Psoas muscle (tissue), 8 donors: Measurements from ENCODE around the gene MATN1. TPM values are rescaled to one million over a fixed set of nuclear protein-coding genes. Genes with fewer than 3 reads are reported as not detected.
A peak's percentile ranks its signal among the peaks of the same experiment; 100 is the strongest.

Experiments
- ATAC-seq, 4 donors: fragments of 200-7000 bp; cut with Tn5 transposase; one replicate each; pipeline ENCODE4 v1.9.1; 2020; ENCODE audit warnings: moderate library complexity in 3 of 4, mild to moderate bottlenecking in 2 of 4
- DNase-seq, 2 donors: peaks; one replicate each; pipeline ENCODE4 v3.0.0-alpha.2; 2020
- H3K27ac ChIP-seq: fragments of 200-600 bp; one replicate; pipeline ENCODE4 v1.8.0; 2022
- H3K27me3 ChIP-seq, 3 donors: fragments of 200-600 bp in 1 of 3; one replicate each; pipeline versions ENCODE4 v1.6.1 to v1.8.0; 2013 to 2022; ENCODE audit warnings: low read length in 2 of 3, mild to moderate bottlenecking in 2 of 3, moderate library complexity in 1 of 3; ENCODE audit not compliant: insufficient read depth in 3 of 3
- H3K36me3 ChIP-seq, 2 donors: fragments of 200-600 bp in 1 of 2; one replicate each; pipeline versions ENCODE4 v1.6.1 to v1.8.0; 2013 to 2022; ENCODE audit warnings: low read depth in 1 of 2, mild to moderate bottlenecking in 1 of 2, moderate library complexity in 1 of 2; ENCODE audit not compliant: insufficient read depth in 1 of 2
- H3K4me1 ChIP-seq: fragments of 200-600 bp; one replicate; pipeline ENCODE4 v1.8.0; 2022
- H3K4me3 ChIP-seq: fragments of 200-600 bp; one replicate; pipeline ENCODE4 v1.8.0; 2022; ENCODE audit warnings: mild to moderate bottlenecking
- H3K9me3 ChIP-seq: fragments of 200-600 bp; one replicate; pipeline ENCODE4 v1.8.0; 2022
- CTCF ChIP-seq: fragments of 200-600 bp; IDR thresholded peaks from one replicate; pipeline ENCODE4 v1.8.0; 2022; ENCODE audit warnings: antibody characterized with exemption
- WGBS, 3 donors: extraction: QIAGEN DNeasy Blood & Tissue Kit; methylation state at CpG; one replicate each; pipeline versions ENCODE4 v1.1.6 to v1.1.7; 2013; 5-methylcytosine and 5-hydroxymethylcytosine counted together
- intact Hi-C, 2 donors: fragments of 100-400 bp; cut with DNase I; formaldehyde crosslinking; loops; one replicate each; pipeline versions ENCODE4 v1.11.0 to v1.14.2; 2022
- polyA plus RNA-seq, 3 donors: library from polyadenylated mRNA; stranded (reverse); fragments of 200-250 nt; gene quantifications; one replicate each; pipeline ENCODE4 v1.2.3, GENCODE V29; 2013
- total RNA-seq, 4 donors: library from RNA; stranded (reverse); fragmentation: NEBNext Ultra II Directional in 2 of 4; extraction: Animal tissue kit (Norgen Biotek cat#: 25700) in 2 of 4; gene quantifications; one replicate each; pipeline versions ENCODE4 v1.2.1 to v1.2.4, GENCODE V29; 2021 to 2023
- donor health status: healthy with polysubstance abuse.
- donor health status: DM: no; HTN: no; CAD: no; lungs with moderate emphysema.
- donor health status: Bipolar disorder and iron deficiency.
- donor health status: healthy.
- donor health status: DM: yes; HTN: yes; CAD: no.
- donor health status: DM: no; HTN: no; CAD: no.
- donor health status: DM: no; HTN: no; CAD: no.
- donor health status: DM: yes; HTN: yes; CAD: no.

Gene MATN1
- total and polyA plus RNA-seq, 7 donors = 0.03 to 0.07 (median 0.04) TPM; not detected in 4

- intact Hi-C loops = no loop called here
- H3K9me3 ChIP-seq = no peaks in the 10 kb centered on the region
- TF ChIP-seq CTCF = no peak
- DNase-seq = peak; percentile 66 to 86
- peak in 2 of 4 donors; percentile 50 to 71 for ATAC-seq
- no peaks in the 10 kb centered on the region for H3K27me3 ChIP-seq
- H3K4me3 ChIP-seq = no peak overlapping the region
- H3K36me3 ChIP-seq = no peaks in the 10 kb centered on the region
- H3K27ac ChIP-seq = no peak overlapping the region
- no peaks in the 10 kb centered on the region for H3K4me1 ChIP-seq
- 34 to 54% (median 45%) methylated on average over 6 of the region's 6 CpGs for WGBS, 3 donors
These were observed 27.9 kb downstream of the MATN1 start for GRCh38 chr1:30695439-30695841.

DNA sequence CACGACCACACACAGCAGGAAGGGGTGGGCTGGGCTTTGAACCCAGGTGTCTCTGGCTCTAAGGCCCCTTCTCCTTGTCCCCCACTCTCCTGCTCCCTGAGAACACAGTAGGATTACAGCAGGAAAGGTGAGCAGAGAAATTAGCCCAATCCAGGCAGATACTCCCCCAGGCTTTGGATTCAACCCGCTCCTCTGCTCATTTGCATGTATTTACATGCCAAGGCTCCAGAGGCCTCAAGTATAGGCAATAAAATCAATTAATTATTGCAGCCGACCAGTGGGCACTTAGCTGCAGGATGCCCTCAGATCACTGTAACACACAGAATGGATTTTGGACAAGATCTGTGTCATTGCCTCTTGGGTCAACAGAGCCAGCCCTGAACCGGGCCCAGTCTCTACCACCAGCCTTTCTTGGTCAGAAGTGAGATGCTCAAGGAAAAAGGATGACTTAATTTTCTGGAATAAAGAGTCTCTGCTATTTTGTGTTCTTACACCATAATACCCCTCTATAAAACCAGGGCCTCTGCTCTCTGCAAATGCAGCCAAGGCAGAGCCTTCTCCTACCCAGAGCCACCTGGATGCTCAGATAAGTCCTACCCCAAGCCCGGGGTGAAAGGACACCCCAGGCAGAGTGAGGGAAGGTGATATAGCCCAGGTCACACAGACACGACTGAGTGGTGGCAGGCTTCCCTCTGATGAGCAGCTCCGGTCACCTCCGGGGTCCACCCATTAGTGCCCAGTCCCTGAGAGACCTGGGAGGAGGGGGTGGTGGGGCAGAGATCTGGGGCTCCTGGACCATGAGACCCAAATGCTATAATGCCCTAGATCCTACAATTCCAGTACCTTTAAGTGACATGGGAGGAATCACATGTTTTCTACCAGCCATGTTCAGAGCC lies 28.9 kb downstream of the MATN1 start:
- Histone ChIP-seq H3K27me3 (no peaks in the 10 kb centered on the region), H3K36me3 (no peaks in the 10 kb centered on the region), H3K9me3 (no peaks in the 10 kb centered on the region), H3K4me3 (no peak overlapping the region), H3K27ac (no peak overlapping the region), H3K4me1 (no peaks in the 10 kb centered on the region)
- TF ChIP-seq CTCF = no peak
- WGBS, 3 donors = 81 to 82% (median 82%) methylated on average over 8 of the region's 8 CpGs
- intact Hi-C loops = no loop called here
- ATAC-seq (no peak), DNase-seq (no peak)

DNA sequence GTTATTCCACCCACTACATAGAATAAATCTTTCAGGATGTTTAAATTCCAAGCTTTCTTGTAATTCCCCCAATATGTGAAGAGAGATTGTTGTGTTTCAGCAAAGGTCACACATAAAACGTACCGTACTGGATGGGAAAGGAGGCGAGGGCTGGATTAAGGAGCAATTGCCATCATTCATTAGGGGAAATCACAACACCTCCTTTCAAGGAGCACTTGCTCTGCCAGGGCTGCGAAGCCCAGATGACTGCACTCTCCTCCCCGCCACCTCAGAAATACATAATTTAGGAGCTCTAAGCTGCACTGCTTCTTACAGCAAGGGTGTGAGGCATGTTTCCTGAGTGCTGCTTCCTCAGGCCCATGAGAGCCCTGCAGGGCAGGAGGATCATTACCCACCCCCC lies 29.6 kb downstream of the MATN1 start:
- no peak for ATAC-seq
- no peak for TF ChIP-seq CTCF
- Histone ChIP-seq H3K36me3 (no peaks in the 10 kb centered on the region), H3K27ac (no peak overlapping the region), H3K4me1 (no peaks in the 10 kb centered on the region), H3K27me3 (no peaks in the 10 kb centered on the region), H3K9me3 (no peaks in the 10 kb centered on the region), H3K4me3 (no peak overlapping the region)
- no peak for DNase-seq
- 76 to 91% (median 89%) methylated on average over 5 of the region's 5 CpGs for WGBS, 3 donors
- intact Hi-C loops = no loop called here

- H3K36me3 ChIP-seq = no peaks in the 10 kb centered on the region
- DNase-seq (no peak), ATAC-seq (no peak)
- H3K9me3 ChIP-seq = no peaks in the 10 kb centered on the region
- H3K4me1 ChIP-seq = no peaks in the 10 kb centered on the region
- intact Hi-C loops = no loop called here
- TF ChIP-seq CTCF = no peak
- H3K4me3 ChIP-seq = no peak overlapping the region
- WGBS, 3 donors = 76 to 86% (median 82%) methylated on average over 3 of the region's 3 CpGs
- no peaks in the 10 kb centered on the region for H3K27me3 ChIP-seq
- H3K27ac ChIP-seq = no peak overlapping the region
These were observed 30.0 kb downstream of the MATN1 start for GRCh38 chr1:30693366-30693765.
